Left lung (tissue), 10 donors: ENCODE measurements around the gene UNC93B1. TPM values are rescaled to one million over a fixed set of nuclear protein-coding genes. Genes with fewer than 3 reads are reported as not detected.

ENCODE experiments used
- ATAC-seq: fragments of 200-7000 bp; cut with Tn5 transposase; one replicate; pipeline ENCODE4 v1.9.1; 2020; ENCODE audit warnings: moderate library complexity
- DNase-seq, 4 donors: peaks; one replicate each; pipeline ENCODE4 v3.0.0-alpha.2; 2013 to 2020
- H3K27ac ChIP-seq, 2 donors: fragments of 200-600 bp; sonication (generic) in 1 of 2; one replicate each; pipeline versions ENCODE4 v1.5.0 to v1.8.0; 2020 to 2021
- H3K27me3 ChIP-seq, 2 donors: fragments of 200-600 bp; sonication (generic) in 1 of 2; one replicate each; pipeline versions ENCODE4 v1.5.0 to v1.8.0; 2020 to 2021
- H3K36me3 ChIP-seq, 2 donors: fragments of 200-600 bp; sonication (generic) in 1 of 2; one replicate each; pipeline versions ENCODE4 v1.5.0 to v1.8.0; 2020 to 2021
- H3K4me1 ChIP-seq, 2 donors: fragments of 200-600 bp; one replicate each; pipeline ENCODE4 v1.8.0; 2021
- H3K4me3 ChIP-seq, 2 donors: fragments of 200-600 bp; sonication (generic) in 1 of 2; one replicate each; pipeline versions ENCODE4 v1.5.0 to v1.8.0; 2020 to 2021; ENCODE audit warnings: mild to moderate bottlenecking in 1 of 2
- H3K9me3 ChIP-seq, 2 donors: fragments of 200-600 bp; sonication (generic) in 1 of 2; one replicate each; pipeline versions ENCODE4 v1.5.0 to v1.8.0; 2020 to 2021
- intact Hi-C, 2 donors: fragments of 100-400 bp; cut with DNase I; formaldehyde crosslinking; loops; one replicate each; pipeline versions ENCODE4 v1.11.2 to v1.14.2; 2022
- polyA plus RNA-seq, 6 donors: library from polyadenylated mRNA; unstranded; fragments of 120-200 nt; gene quantifications; one replicate each; pipeline ENCODE4 v1.2.1, GENCODE V29; 2013; ENCODE audit not compliant: insufficient read length in 6 of 6
- total RNA-seq, 2 donors: library from RNA; stranded (reverse); fragmentation: NEBNext Ultra II Directional; extraction: Animal tissue kit (Norgen Biotek cat#: 25700); gene quantifications; one replicate each; pipeline ENCODE4 v1.2.1, GENCODE V29; 2021
- TF ChIP-seq, protein P1 (sequence below), 2 donors: fragments of 200-600 bp; sonication (generic) in 1 of 2; IDR thresholded peaks; one replicate each; pipeline versions ENCODE4 v1.5.0 to v1.8.0; 2021; ENCODE audit warnings: antibody characterized with exemption in 2 of 2
- donor health status: DM: no; HTN: yes; CAD: no.
- donor health status: DM: no; HTN: no; CAD: no.

The UNC93B1 gene
- total and polyA plus RNA-seq, 8 donors: 15.7 to 98.9 (median 17.7) TPM

DNA sequence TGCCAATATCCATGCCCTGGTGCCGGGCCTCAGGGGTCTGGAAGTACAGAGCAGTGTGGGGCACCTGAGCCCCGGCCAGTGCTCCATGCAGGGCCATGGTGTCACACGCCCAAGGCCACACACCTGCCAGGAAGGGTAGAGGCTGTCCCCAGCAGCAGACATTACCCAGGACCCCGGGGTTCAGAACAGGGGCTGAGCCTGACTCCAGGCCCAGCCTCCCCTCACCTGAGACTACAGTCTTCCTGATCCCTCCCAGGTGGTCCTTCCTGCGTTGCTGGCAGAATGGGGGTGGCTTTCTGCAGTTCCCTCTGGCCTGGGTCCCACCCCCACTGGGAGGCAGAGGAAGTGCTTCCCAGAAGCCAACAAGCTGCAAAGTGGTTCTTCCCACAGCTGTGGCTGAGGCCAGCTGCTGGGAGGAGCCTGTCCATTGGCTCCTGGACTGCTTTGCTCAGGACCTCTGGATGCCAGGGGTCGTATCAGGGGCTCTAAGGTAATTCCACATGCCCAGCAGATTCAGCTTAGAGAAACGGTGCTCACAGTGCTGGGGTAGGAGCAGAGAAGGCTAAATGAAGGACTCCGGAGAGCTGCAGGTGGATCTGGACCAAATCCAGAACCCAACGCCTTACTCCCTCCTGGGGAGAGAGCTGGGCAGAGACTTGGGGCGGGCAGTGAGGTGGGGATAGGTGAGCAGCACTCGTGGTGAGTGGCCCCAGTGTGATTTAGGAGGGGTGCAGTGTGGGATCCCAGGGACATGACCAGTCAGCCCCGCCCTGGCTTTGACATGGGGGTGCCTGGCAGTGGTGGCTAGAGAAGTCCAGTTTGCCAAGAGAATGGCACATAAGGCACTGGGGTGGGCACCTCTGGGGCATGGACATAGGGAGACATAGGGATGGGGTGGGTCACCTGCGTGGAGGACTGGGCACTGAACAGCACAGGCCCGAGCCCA lies 47.6 kb upstream of the UNC93B1 start:
- TF ChIP-seq, protein P1, sequence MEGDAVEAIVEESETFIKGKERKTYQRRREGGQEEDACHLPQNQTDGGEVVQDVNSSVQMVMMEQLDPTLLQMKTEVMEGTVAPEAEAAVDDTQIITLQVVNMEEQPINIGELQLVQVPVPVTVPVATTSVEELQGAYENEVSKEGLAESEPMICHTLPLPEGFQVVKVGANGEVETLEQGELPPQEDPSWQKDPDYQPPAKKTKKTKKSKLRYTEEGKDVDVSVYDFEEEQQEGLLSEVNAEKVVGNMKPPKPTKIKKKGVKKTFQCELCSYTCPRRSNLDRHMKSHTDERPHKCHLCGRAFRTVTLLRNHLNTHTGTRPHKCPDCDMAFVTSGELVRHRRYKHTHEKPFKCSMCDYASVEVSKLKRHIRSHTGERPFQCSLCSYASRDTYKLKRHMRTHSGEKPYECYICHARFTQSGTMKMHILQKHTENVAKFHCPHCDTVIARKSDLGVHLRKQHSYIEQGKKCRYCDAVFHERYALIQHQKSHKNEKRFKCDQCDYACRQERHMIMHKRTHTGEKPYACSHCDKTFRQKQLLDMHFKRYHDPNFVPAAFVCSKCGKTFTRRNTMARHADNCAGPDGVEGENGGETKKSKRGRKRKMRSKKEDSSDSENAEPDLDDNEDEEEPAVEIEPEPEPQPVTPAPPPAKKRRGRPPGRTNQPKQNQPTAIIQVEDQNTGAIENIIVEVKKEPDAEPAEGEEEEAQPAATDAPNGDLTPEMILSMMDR (IDR thresholded peaks at IDR 0.05): no peak
- H3K9me3 ChIP-seq: no peaks in the 10 kb centered on the region
- ATAC-seq (peak; percentile 7), DNase-seq (peak in 1 of 4 donors; percentile 63)
- peak overlapping the region in 1 of 2 donors; percentile 25 for H3K27ac ChIP-seq
- H3K27me3 ChIP-seq: no peaks in the 10 kb centered on the region
- peaks cover 0 to 86% of the 10 kb centered on the region in 2 donors for H3K36me3 ChIP-seq
- intact Hi-C loops: no loop called here
- no peak overlapping the region for H3K4me3 ChIP-seq
- no peaks in the 10 kb centered on the region for H3K4me1 ChIP-seq

DNA sequence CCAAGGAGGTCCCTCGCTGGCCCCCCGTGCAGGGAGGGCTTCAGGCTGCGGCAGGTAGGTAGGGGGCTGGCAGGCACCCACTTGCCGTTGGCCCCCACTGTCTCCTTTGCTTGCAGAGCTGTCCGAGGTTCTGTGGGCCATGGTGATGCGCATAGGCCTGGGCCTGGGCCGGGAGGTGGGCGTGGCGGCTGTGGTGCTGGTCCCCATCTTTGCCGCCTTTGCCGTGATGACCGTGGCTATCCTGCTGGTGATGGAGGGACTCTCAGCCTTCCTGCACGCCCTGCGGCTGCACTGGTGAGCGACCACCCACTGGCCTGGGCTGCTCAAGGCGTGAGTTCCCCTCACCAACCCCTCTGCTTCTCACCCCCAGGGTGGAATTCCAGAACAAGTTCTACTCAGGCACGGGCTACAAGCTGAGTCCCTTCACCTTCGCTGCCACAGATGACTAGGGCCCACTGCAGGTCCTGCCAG lies 46.5 kb upstream of the UNC93B1 start:
- no peaks in the 10 kb centered on the region for H3K4me1 ChIP-seq
- intact Hi-C loops: no loop called here
- H3K36me3 ChIP-seq: peaks cover 0 to 96% of the 10 kb centered on the region in 2 donors
- DNase-seq (no peak), ATAC-seq (no peak)
- no peaks in the 10 kb centered on the region for H3K27me3 ChIP-seq
- H3K9me3 ChIP-seq: no peaks in the 10 kb centered on the region
- no peak overlapping the region for H3K27ac ChIP-seq
- TF ChIP-seq, protein P1 (IDR thresholded peaks at IDR 0.05): no peak
- H3K4me3 ChIP-seq: no peak overlapping the region

DNA sequence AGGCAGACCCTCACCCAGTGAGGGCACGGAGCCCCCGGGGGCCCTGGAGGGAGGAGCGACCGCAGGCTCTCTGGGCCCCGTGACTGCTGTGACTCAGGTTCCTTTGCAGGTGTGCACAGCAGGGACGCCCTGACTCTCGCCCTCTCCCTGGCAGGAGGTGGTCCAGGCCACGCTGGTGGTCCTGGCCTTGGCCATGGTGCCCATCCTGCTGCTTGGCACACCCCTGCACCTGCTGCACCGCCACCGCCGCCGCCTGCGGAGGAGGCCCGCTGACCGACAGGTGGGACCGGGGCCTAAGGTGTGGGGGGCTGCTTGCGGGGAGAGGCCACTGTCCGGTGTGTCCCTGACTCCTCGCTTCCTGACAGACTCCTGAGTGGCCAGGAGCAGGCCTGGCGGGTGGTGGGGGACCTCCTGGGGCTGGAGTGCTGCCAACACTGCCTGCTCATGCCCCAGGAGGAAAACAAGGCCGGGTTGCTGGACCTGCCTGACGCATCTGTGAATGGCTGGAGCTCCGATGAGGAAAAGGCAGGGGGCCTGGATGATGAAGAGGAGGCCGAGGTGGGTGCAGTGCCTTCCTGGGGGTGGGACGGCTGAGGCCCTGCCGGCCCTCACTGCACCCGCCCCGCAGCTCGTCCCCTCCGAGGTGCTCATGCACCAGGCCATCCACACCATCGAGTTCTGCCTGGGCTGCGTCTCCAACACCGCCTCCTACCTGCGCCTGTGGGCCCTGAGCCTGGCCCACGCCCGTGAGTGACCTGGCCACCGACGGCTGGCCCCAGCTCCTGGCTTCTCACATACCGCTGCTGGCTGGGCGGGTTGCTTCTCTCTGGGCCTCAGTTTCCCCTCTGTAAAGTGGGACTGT lies 45.8 kb upstream of the UNC93B1 start:
- intact Hi-C loops: no loop called here
- Histone ChIP-seq H3K4me3 (no peak overlapping the region), H3K27me3 (no peaks in the 10 kb centered on the region), H3K27ac (no peak overlapping the region), H3K36me3 (peaks cover 0 to 98% of the 10 kb centered on the region in 2 donors), H3K4me1 (no peaks in the 10 kb centered on the region), H3K9me3 (no peaks in the 10 kb centered on the region)
- TF ChIP-seq, protein P1 (IDR thresholded peaks at IDR 0.05): no peak
- ATAC-seq (no peak), DNase-seq (no peak)

DNA sequence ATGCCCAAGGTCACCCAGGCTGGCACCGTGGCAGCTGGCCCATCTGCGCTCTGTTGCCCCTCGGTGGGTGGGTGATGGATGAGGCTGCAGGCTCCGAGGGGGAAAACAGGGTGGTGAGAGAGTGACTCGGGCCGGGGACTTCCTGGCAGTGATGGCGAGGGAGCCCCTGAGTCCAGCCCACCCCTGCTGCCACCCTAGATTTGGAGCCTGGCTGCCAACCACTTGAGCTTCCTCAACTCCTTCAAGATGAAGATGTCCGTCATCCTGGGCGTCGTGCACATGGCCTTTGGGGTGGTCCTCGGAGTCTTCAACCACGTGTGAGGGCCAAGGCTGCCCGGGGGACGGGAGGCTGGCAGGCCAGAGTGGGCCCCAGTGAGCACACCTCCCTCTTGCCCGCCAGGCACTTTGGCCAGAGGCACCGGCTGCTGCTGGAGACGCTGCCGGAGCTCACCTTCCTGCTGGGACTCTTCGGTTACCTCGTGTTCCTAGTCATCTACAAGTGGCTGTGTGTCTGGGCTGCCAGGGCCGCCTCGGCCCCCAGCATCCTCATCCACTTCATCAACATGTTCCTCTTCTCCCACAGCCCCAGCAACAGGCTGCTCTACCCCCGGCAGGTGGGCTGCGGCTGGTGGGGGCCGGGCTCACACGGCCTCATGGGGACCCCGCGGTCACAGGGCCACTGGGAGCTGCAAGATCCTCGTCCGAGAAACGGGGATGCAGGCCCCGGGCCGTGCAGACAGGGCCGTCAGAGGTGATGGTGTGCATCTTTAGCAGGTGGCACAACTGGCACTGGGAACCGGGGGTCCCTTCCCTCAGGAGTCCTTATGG lies 45.0 kb upstream of the UNC93B1 start:
- H3K36me3 ChIP-seq: peaks cover 0 to 100% of the 10 kb centered on the region in 2 donors
- ATAC-seq: no peak
- H3K27me3 ChIP-seq: no peaks in the 10 kb centered on the region
- H3K4me3 ChIP-seq: no peak overlapping the region
- DNase-seq: peak in 1 of 4 donors; percentile 30
- H3K9me3 ChIP-seq: no peaks in the 10 kb centered on the region
- H3K4me1 ChIP-seq: no peaks in the 10 kb centered on the region
- TF ChIP-seq, protein P1 (IDR thresholded peaks at IDR 0.05): no peak
- intact Hi-C loops: no loop called here
- H3K27ac ChIP-seq: no peak overlapping the region
